NCI-H146 treated with DMSO at 0.1 percent for 48 hours (cell line): Measurements from ENCODE around the gene DNAH8.
"Not testable (repeated sequence)": the region's sequence is repeated elsewhere in the genome, so short reads cannot be mapped to it uniquely, and the experiment has no call there.

Experiments used
- DNase-seq: peaks from one replicate; lab custom pipeline; 2025; ENCODE audit not compliant: unreplicated experiment; lab: John Stamatoyannopoulos, UW

Gene DNAH8

GRCh38 chr6:38901802-38902522, 186.9 kb downstream of the DNAH8 start:
- DNase-seq = no peak

DNA sequence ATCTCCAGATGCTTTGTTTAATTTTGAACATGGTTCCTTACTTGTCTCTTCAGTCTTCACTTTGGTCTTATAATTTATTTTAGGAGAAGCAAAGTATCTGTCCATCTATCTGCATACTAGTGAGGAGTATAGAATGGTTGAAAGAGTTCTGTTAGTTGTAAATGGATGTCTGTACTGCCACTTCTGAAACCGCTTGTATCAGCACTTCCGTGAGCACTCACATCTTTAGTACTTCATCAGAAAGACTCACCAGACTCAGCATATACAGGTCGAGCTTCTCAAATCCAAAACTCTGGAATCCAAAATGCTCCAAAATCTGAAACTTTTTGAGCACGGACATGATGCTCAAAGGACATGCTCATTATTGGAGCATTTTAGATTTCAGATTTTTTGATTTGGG, 191.5 kb downstream of the DNAH8 start:
- no peak for DNase-seq

GRCh38 chr6:38907264-38907663, 192.2 kb downstream of the DNAH8 start:
- DNase-seq = no peak

GRCh38 chr6:38909015-38909730, 194.1 kb downstream of the DNAH8 start:
- DNase-seq = no peak

DNA sequence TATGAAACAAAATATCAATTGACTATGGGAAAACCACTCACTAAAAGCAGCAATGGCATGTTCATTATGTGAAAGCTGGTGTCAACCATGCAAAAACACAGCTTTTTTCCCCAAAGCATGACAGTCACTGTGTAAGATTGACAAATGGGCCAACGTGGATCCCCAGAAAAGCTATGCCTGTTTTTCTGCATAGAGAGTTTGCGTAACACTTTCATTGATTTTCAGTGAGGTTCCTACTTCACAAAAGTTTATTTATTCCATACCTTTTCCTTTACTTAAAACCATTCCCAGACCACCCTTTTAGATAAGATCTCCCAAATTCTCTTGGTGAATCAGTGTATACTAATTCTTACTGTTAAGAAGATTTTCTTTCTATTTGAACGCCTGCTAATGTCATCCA, 195.1 kb downstream of the DNAH8 start:
- DNase-seq = no peak

- DNase-seq = no peak
Measured at GRCh38 chr6:38912378-38912777, 197.3 kb downstream of the DNAH8 start.

- DNase-seq = no peak
Measured at GRCh38 chr6:38915205-38915925, 200.3 kb downstream of the DNAH8 start.

GRCh38 chr6:38921540-38921939, 206.4 kb downstream of the DNAH8 start:
- DNase-seq = not testable (repeated sequence)

DNA sequence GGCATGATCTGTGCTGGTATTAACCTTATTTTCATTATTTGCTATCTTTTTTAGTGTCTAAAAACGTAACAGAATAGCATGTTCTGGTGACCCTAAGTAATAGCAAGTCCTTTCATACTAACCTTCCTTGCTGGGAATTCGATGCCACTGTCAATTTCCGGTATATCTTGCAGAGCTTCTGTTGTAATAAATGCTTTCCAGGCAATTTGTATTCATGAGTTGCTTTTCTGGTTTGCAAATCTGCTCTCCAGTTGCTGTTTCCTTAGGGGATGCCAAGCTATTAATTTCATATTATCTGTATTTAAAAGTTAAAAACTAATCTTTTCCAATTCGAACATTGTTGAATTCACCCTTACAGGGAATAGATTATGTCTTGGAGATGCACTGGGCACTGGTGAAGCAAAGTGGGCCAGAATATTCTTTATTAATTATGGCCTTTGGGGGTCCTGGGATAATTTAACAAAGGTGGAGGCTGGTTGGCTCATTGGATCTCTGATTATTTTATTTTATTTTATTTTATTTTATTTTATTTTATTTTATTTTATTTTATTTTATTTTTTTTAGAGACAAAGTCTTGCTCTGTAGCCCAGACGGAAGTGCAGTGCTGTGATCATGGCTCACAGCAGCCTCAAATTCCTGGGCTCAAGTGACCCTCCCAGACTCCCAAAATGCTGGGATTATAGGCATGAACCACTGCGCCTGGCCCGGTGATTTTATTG, 209.8 kb downstream of the DNAH8 start:
- no peak for DNase-seq

- DNase-seq = no peak
Measured at GRCh38 chr6:38929560-38929959, 214.4 kb downstream of the DNAH8 start.

DNA sequence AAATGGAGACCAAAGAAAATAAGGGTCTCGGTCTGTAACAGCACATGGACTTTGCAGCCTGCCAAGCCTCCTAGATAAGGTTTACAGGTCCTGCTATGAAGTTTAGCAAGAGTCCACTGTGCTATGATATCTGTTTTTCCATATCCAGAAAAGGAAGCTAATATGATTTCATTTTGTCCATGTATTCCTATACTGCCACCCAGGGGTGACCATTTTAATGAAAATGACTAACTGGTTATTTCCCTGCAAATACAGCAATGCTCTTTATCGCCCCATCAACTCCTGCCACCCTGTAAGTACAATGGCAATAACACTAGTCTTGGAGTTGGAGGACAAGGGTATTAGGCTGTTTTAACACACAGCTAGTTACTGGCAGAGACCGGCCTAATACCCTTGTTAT, 218.3 kb downstream of the DNAH8 start:
- no peak for DNase-seq

DNA sequence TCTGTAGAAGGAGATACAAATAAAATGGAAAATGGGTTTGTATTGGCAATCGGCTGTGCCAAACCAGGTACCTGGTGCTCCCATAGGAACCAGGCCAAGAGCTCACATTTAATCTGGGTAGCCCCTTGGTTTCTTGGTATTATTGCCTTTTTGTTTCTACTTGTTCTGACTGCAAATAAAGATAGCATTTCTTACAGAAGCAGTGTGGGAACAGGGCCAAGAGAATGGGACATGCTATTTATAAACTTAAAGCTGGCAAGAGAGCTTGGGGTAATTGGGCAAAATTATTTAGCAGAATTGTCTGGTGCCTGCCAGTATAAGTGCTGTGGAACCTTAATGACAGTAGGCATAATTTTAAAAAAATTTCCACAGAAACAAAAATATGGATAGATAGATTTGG, 219.9 kb downstream of the DNAH8 start:
- no peak for DNase-seq

DNA sequence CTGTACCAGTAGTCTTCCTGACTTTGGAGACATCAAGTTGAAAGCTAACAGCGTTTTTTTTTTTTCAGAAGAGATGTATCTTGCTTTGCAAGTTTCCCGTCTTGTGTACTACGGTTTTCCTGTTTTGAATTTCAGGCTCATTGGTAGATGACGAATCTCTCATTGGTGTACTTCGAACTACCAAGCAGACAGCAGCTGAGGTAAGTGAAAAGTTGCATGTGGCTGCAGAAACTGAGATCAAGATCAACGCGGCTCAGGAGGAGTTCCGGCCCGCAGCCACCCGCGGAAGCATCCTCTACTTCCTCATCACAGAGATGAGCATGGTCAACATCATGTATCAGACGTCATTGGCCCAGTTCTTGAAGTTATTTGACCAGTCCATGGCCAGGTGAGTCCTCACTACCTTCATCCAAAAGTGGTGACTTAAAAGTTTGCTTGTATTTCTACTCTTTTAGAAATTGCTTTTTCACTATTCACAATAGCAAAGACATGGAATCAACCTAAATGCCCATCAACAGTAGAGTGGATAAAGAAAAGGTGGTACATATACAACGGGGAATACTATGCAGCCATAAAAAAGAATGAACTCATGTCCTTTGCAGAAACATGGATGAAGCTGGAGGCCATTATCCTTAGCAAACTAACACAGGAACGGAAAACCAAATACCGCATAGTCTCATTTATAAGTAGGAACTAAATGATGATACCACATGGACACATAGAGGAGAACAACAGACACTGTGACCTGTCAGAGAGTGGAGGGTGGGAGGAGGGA, 222.9 kb downstream of the DNAH8 start:
- no peak for DNase-seq

GRCh38 chr6:38938741-38939140, 223.6 kb downstream of the DNAH8 start:
- no peak for DNase-seq

DNA sequence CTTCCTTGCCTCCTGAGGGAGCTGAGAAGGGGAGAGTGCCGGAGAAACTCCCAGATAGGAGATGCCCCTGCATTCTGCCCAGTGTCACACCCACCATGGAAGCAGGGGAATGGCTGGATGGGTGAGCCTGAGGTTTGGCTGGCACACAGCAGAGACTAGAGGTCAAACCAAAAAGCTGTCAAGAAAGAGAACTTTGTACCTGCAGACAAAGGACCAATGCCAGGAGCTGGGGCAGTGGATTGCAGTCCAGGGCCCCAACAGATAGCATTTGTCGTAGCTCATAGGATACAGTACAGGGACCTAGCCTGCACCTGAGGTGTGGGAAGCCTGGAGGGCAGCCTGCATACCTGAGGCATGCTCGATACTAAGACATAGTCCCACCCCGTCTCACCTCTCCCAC, 227.3 kb downstream of the DNAH8 start:
- no peak for DNase-seq

- no peak for DNase-seq
Measured at GRCh38 chr6:38942965-38943364, 227.9 kb downstream of the DNAH8 start.

- DNase-seq = no peak
Measured at GRCh38 chr6:38943964-38944363, 228.9 kb downstream of the DNAH8 start.

GRCh38 chr6:38944655-38945279, 229.7 kb downstream of the DNAH8 start:
- no peak for DNase-seq

DNA sequence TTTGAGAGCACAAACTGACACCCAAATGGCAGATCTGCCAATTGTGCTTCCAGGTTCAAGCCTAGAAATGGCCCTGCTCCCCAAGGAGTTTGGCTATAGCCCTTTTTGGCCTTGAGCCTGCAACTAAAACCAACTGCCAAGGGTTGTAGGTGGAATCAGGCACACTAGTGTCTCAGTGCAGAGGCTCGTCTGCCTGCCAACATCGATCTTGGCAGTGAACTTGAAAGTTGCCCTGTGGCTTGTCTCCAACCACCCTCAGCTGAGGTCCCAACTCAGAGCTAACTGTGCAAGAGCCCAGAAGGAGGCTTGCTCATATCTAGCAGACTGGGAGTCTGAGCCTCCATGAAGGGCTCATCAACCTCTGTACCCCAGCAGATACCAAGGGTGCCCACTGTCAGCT, 240.8 kb downstream of the DNAH8 start:
- DNase-seq = no peak

DNA sequence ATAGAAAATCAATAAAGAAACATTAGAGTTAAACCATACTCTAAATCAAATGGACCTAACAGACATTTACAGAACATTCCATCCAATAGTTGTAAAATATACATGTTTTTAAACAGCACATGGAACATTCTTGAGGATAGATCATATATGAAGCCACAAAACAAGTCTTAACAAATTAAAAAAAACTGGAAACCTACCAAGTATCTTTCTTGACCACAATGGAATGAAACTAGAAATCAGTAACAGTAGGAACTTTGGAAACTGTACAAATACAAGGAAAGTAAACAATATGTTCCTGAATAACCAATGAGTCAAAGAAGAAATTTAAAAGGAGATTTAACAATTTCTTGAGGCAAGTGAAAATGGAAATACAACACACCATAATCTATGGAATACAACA, 242.3 kb downstream of the DNAH8 start:
- no peak for DNase-seq
